HEK293 (cell line): ENCODE data around the gene BAZ2B.
"Not testable (repeated sequence)": the region's sequence is repeated elsewhere in the genome, so short reads cannot be mapped to it uniquely, and the experiment has no call there.

ENCODE experiments used
- CTCF ChIA-PET: fragments of 350-600 bp; formaldehyde crosslinking; extraction: SDS; loops from one replicate; lab custom pipeline; 2021; ENCODE audit warnings: antibody characterized with exemption; lab: Yijun Ruan, JAX
- POLR2A ChIA-PET: fragments of 300-600 bp; formaldehyde crosslinking; extraction: SDS; loops from one replicate; lab custom pipeline; 2020; ENCODE audit warnings: antibody characterized with exemption, inconsistent platforms; lab: Yijun Ruan, JAX
- H3K27ac ChIP-seq: fragments of 200-500 bp; sonication (Bioruptor generic); 2 replicates; pipeline ENCODE4 v1.5.1; 2014; ENCODE audit warnings: low read depth, low read length, control low read depth, inconsistent platforms; ENCODE audit errors: extremely low read depth
- H3K36me3 ChIP-seq, 2 experiments: fragments of 200-500 bp in 1 of 2; sonication (Bioruptor generic) in 1 of 2; 1 replicate in 1 of 2; 2 replicates in 1 of 2; pipeline ENCODE4 v1.5.1; 2014 to 2017; ENCODE audit warnings: inconsistent platforms in 2 of 2, low read length in 2 of 2; ENCODE audit not compliant: control insufficient read depth in 2 of 2, insufficient read depth in 1 of 2
- H3K4me1 ChIP-seq: fragments of 200-500 bp; sonication (Bioruptor generic); 2 replicates; pipeline ENCODE4 v1.5.1; 2014; ENCODE audit warnings: mild to moderate bottlenecking, low read length, inconsistent platforms; ENCODE audit not compliant: control insufficient read depth, insufficient read depth
- H3K4me3 ChIP-seq: 2 replicates; pipeline ENCODE4 v1.5.1; 2011; ENCODE audit warnings: low read depth, mild to moderate bottlenecking, control low read depth, low read length, moderate library complexity
- H3K9me3 ChIP-seq: fragments of 200-500 bp; sonication (Bioruptor generic); 2 replicates; pipeline ENCODE4 v1.5.1; 2014; ENCODE audit warnings: low read depth, low read length, inconsistent platforms; ENCODE audit not compliant: control insufficient read depth, insufficient read depth
- INSM2 ChIP-seq: fragments of 450-650 bp; formaldehyde crosslinking; IDR thresholded peaks from 2 replicates; pipeline ENCODE4 v1.5.1; 2016; ENCODE audit warnings: missing biosample characterization, missing genetic modification characterization
- KLF16 ChIP-seq: fragments of 450-650 bp; formaldehyde crosslinking; IDR thresholded peaks from 2 replicates; pipeline ENCODE4 v1.5.1; 2017; ENCODE audit warnings: missing biosample characterization, missing genetic modification characterization
- MYNN ChIP-seq: fragments of 450-650 bp; formaldehyde crosslinking; IDR thresholded peaks from 2 replicates; pipeline ENCODE4 v1.5.1; 2016; ENCODE audit warnings: missing biosample characterization, missing genetic modification characterization, borderline replicate concordance
- PRDM1 ChIP-seq: fragments of 450-650 bp; formaldehyde crosslinking; IDR thresholded peaks from 2 replicates; pipeline ENCODE4; 2016; ENCODE audit warnings: missing biosample characterization, missing genetic modification characterization
- SETDB1 ChIP-seq: IDR thresholded peaks from one replicate; pipeline ENCODE4 v1.6.1; 2017; ENCODE audit warnings: mild to moderate bottlenecking, low read length, moderate library complexity, mixed read lengths; ENCODE audit not compliant: insufficient read length
- ZBTB48 ChIP-seq: fragments of 450-650 bp; formaldehyde crosslinking; IDR thresholded peaks from 2 replicates; pipeline ENCODE4 v1.5.1; 2016; ENCODE audit warnings: missing biosample characterization, missing genetic modification characterization
- ZBTB6 ChIP-seq: fragments of 450-650 bp; formaldehyde crosslinking; IDR thresholded peaks from 2 replicates; pipeline ENCODE4 v1.5.1; 2017; ENCODE audit warnings: missing biosample characterization, missing genetic modification characterization
- ZFHX2 ChIP-seq: fragments of 450-650 bp; formaldehyde crosslinking; conservative IDR thresholded peaks from 2 replicates; pipeline ENCODE4 v1.5.1; 2016; ENCODE audit warnings: missing biosample characterization, missing genetic modification characterization
- ZFP3 ChIP-seq: fragments of 450-650 bp; formaldehyde crosslinking; IDR thresholded peaks from 2 replicates; pipeline ENCODE4 v1.5.1; 2016; ENCODE audit warnings: low read depth, missing biosample characterization, missing genetic modification characterization
- ZNF114 ChIP-seq: fragments of 450-650 bp; formaldehyde crosslinking; IDR thresholded peaks from 2 replicates; pipeline ENCODE4 v1.5.0; 2017; ENCODE audit warnings: missing biosample characterization, missing genetic modification characterization
- ZNF121 ChIP-seq: fragments of 450-650 bp; formaldehyde crosslinking; IDR thresholded peaks from 2 replicates; pipeline ENCODE4 v1.5.1; 2016; ENCODE audit warnings: missing biosample characterization, missing genetic modification characterization
- ZNF223 ChIP-seq: fragments of 450-650 bp; formaldehyde crosslinking; IDR thresholded peaks from 2 replicates; pipeline ENCODE4 v1.5.1; 2016; ENCODE audit warnings: missing biosample characterization, missing genetic modification characterization
- ZNF274 ChIP-seq, 2 experiments: fragments of 200-500 bp in 1 of 2; fragments of 450-650 bp in 1 of 2; sonication (Bioruptor generic) in 1 of 2; formaldehyde crosslinking in 1 of 2; IDR thresholded peaks; 2 replicates each; pipeline versions ENCODE4 v1.5.1 to v1.6.1; 2014 to 2016; ENCODE audit warnings: borderline replicate concordance in 1 of 2, inconsistent platforms in 1 of 2, low read length in 1 of 2, missing biosample characterization in 1 of 2, missing genetic modification characterization in 1 of 2
- ZNF280D ChIP-seq: fragments of 450-650 bp; formaldehyde crosslinking; IDR thresholded peaks from 2 replicates; pipeline ENCODE4 v1.5.1; 2016; ENCODE audit warnings: missing biosample characterization, missing genetic modification characterization
- ZNF324 ChIP-seq: fragments of 450-650 bp; formaldehyde crosslinking; IDR thresholded peaks from 2 replicates; pipeline ENCODE4 v1.5.1; 2016; ENCODE audit warnings: missing biosample characterization, missing genetic modification characterization
- ZNF433 ChIP-seq: fragments of 450-650 bp; formaldehyde crosslinking; IDR thresholded peaks from 2 replicates; pipeline ENCODE4 v1.5.1; 2016; ENCODE audit warnings: missing biosample characterization, missing genetic modification characterization, low read depth
- ZNF449 ChIP-seq: fragments of 450-650 bp; formaldehyde crosslinking; IDR thresholded peaks from 2 replicates; pipeline ENCODE4 v1.5.1; 2017; ENCODE audit warnings: missing biosample characterization, mild to moderate bottlenecking, missing genetic modification characterization, moderate library complexity
- ZNF529 ChIP-seq: fragments of 450-650 bp; formaldehyde crosslinking; IDR thresholded peaks from 2 replicates; pipeline ENCODE4 v1.5.1; 2017; ENCODE audit warnings: missing genetic modification characterization, missing biosample characterization; ENCODE audit not compliant: insufficient replicate concordance
- ZNF600 ChIP-seq: fragments of 450-650 bp; formaldehyde crosslinking; IDR thresholded peaks from 2 replicates; pipeline ENCODE4 v1.5.1; 2016; ENCODE audit warnings: missing biosample characterization, missing genetic modification characterization
- ZNF621 ChIP-seq: fragments of 450-650 bp; formaldehyde crosslinking; IDR thresholded peaks from 2 replicates; pipeline ENCODE4 v1.5.1; 2017; ENCODE audit warnings: missing biosample characterization, missing genetic modification characterization
- ZNF654 ChIP-seq: fragments of 450-650 bp; formaldehyde crosslinking; IDR thresholded peaks from 2 replicates; pipeline ENCODE4 v1.5.1; 2016; ENCODE audit warnings: low read depth, missing biosample characterization, missing genetic modification characterization
- ZNF701 ChIP-seq: fragments of 450-650 bp; formaldehyde crosslinking; IDR thresholded peaks from 2 replicates; pipeline ENCODE4 v1.5.1; 2016; ENCODE audit warnings: missing biosample characterization, missing genetic modification characterization
- ZNF747 ChIP-seq: fragments of 450-650 bp; formaldehyde crosslinking; IDR thresholded peaks from 2 replicates; pipeline ENCODE4 v1.5.1; 2016; ENCODE audit warnings: missing biosample characterization, missing genetic modification characterization
- ZNF837 ChIP-seq: fragments of 450-650 bp; formaldehyde crosslinking; IDR thresholded peaks from 2 replicates; pipeline ENCODE4 v1.5.1; 2016; ENCODE audit warnings: missing biosample characterization, missing genetic modification characterization

BAZ2B gene

GRCh38 chr2:159633219-159633618 lies 16.9 kb upstream of the BAZ2B start (continued):
- no peak for TF ChIP-seq ZNF114 (tag by site-specific recombination)
- TF ChIP-seq ZNF223 (tag by site-specific recombination) = no peak
- TF ChIP-seq ZNF747 = no peak
- TF ChIP-seq ZBTB6 = no peak
- TF ChIP-seq ZNF600 (tag by site-specific recombination) = no peak
- no peak for TF ChIP-seq INSM2 (tag by site-specific recombination)
- TF ChIP-seq ZNF280D = no peak
- TF ChIP-seq ZNF837 (tag by site-specific recombination) = no peak

- H3K36me3 ChIP-seq, H3K4me1 ChIP-seq, H3K4me3 ChIP-seq, POLR2A ChIA-PET, H3K27ac ChIP-seq, H3K9me3 ChIP-seq: not testable (repeated sequence)
- CTCF ChIA-PET = interaction anchor here (0.6 kb wide), 1 partner anchor 23 kb away, joined by 4 read pairs; no protein-coding TSS in a partner anchor
- peak; percentile 57 for TF ChIP-seq ZNF529
These were observed 9.3 kb upstream of the BAZ2B start for GRCh38 chr2:159625628-159626027.

- POLR2A ChIA-PET = interaction anchor here (0.9 kb wide), 1 partner anchor 8 kb away, joined by 5 read pairs; no protein-coding TSS in a partner anchor
- H3K27ac ChIP-seq = no peak overlapping the region
- CTCF ChIA-PET = no interaction called here
- no peaks in the 10 kb centered on the region for H3K36me3 ChIP-seq
- H3K4me1 ChIP-seq = peaks cover 7% of the 10 kb centered on the region
- H3K9me3 ChIP-seq = no peaks in the 10 kb centered on the region
- no peak for TF ChIP-seq ZBTB48 (tag by site-specific recombination)
- TF ChIP-seq ZFP3 (tag by site-specific recombination) = no peak
- TF ChIP-seq ZFHX2 = no peak
- no peak for TF ChIP-seq ZNF274 (IDR thresholded peaks at IDR 0.05; ENCODE audit: low read length)
- TF ChIP-seq ZNF274 (tag by site-specific recombination; IDR thresholded peaks at IDR 0.05; ENCODE audit: borderline replicate concordance) = no peak
- TF ChIP-seq MYNN = no peak
- no peak for TF ChIP-seq ZNF433 (tag by site-specific recombination)
- H3K4me3 ChIP-seq = no peak overlapping the region
These were observed 7.1 kb upstream of the BAZ2B start for GRCh38 chr2:159623436-159623835.

GRCh38 chr2:159622966-159623365 lies 6.6 kb upstream of the BAZ2B start:
- no peaks in the 10 kb centered on the region for H3K36me3 ChIP-seq
- H3K9me3 ChIP-seq = no peaks in the 10 kb centered on the region
- H3K4me3 ChIP-seq = no peak overlapping the region
- CTCF ChIA-PET = no interaction called here
- peaks cover 9% of the 10 kb centered on the region for H3K4me1 ChIP-seq
- POLR2A ChIA-PET = no interaction called here
- H3K27ac ChIP-seq = no peak overlapping the region
- TF ChIP-seq ZNF701 (tag by site-specific recombination) (no peak), ZNF324 (tag by site-specific recombination) (no peak), ZNF121 (tag by site-specific recombination) (0 out of 2 replicates have a peak, but pooled peaks have one; percentile 30), ZNF654 (tag by site-specific recombination) (no peak), ZNF621 (tag by site-specific recombination) (no peak), SETDB1 (no peak), PRDM1 (peak; percentile 31; the same call in 1 of the 2 replicates), KLF16 (no peak), ZNF449 (tag by site-specific recombination) (no peak)
